GM19328 (cell line): ENCODE data around the gene RNU2-1.
"Not testable (repeated sequence)": the region's sequence is repeated elsewhere in the genome, so short reads cannot be mapped to it uniquely, and the experiment has no call there.

Experiments
- ATAC-seq: cut with Tn5 transposase; IDR thresholded peaks from one replicate; pipeline ENCODE4 v1.9.1; 2021; ENCODE audit warnings: mild to moderate bottlenecking, moderate library complexity; ENCODE audit not compliant: unreplicated experiment

The RNU2-1 gene

DNA sequence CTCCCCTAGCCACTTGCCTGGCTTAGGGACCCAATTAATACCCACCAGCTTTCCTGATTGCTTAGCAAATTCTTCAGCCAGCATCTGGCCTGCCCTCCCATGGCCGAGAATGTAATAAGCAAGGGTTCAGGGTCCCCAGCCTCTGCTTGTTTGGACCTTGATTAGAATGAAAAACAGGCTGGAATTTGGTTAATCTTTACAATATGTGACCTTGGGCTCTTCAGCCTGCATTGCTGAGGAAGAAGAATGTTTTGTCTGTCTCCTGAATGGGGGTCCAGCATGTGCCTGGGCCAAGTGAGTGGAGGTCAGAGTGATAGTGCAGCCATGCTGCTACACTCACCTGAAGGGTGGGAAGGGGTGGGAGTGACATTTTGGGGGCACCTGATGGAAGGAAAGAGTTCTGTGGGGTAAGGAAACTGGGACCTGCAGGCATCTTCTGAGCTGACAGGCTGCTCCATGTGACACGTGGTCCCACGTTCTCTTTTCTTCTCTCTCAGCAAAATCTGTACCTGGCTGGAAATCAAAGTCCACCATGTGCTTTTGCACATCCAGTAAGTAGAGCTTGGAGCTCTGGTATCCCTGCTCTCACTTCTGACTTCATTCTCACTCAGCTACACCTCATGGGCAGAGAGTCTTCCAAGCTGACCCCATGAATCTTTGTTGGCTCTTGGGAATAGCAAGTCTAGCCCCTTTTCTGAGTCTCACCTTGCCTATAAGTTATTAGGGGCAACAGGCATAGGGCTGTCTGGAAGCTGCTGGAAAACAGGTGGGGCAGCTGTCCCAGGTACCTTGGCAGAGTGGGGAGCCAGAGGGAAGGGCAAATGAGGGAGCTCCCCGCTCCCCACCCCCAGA is 16.8 kb downstream of the RNU2-1 start:
- no peak for ATAC-seq

DNA sequence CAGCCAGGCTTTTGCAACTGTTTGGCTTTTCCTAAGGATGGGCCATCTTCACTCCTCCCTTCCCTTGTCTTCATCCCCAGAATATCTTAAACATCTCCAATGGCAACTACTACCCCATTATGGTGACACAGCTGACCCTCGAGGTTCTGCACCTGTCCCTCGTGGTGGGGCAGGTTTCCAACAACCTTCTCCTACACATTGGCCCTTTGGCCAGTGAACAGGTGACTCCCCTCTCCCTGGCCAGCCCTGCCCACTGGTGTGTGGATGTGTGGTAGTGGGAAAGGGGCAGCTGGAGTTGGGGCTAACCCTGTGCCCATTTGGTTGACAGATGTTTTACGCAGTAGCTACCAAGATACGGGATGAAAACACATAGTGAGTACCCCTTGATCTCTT is 17.4 kb downstream of the RNU2-1 start:
- no peak for ATAC-seq

DNA sequence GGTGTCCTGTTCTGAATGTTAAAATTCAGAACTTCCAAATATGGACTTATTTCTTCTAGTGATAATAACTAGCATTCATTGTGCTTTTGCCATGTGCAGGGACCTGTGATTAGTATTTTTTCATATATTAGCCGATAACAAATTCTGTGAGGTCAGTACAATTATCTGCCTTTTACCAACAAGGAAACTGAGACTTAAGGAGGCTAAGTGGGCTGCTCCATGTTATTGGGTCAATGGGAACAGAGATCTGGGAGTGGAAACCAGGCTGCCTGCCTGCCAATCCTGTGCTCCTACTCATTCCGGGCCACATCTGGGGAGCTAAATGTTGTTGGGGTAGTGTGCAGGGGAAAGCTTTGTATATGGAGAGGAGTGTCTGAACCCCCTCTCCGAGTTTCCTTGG is 18.4 kb downstream of the RNU2-1 start:
- ATAC-seq = no peak

DNA sequence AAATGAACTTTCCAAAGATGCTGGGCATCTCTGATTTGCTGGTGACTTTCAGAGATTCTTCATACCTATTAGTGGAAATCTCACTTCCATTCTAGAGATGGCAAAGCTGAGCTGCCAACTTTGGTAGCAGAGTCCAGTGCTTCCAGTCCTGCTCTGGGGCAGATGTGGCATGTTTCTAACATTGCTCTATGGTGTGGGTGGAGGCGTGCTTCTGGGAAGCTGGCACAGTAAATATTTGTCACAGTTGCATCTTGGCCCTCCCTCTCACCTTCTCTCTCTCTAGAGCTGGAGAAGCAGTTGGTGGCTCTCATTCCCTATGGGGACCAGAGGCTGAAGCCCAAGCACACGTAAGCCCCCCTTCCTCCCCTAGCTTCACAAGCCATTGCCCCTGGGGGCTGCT is 20.2 kb downstream of the RNU2-1 start:
- no peak for ATAC-seq

DNA sequence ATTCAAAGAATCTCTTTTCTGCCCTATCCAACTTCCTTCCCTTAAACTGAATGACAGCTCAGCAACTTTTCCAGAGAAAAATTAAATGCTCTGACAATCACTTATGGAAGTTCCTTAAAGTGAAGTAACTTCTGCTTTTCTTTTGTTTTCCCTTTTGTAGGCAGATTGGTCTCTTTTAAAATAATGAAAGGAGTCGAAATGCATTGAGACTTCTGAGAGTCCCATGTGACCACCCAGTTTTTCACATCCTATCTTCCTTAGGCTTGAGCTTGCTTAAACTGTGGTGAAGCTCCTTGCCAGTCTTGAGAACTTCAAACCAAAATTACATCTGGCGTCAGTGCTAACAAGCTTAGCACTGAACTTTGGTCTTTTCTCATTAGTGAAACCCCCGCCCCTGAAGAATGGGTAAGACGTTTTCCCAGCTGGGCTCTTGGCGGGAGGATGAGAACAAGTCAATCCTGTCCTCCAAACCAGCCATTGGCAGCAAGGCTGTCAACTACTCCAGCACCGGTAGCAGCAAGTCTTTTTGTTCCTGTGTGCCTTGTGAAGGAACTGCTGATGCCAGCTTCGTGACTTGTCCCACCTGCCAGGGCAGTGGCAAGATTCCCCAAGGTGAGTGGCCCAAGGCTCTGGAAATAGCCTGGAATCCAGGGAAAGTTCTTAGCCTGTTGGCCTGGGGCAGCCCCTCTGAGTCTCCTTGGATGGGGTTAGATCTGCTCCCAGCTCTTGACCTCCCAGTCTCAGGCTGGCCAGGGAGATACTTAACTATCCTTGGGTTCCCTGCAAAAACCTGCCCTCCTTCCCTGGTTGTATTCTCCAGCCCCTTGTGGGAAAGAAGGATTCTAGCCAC is 20.9 kb downstream of the RNU2-1 start:
- no peak for ATAC-seq

DNA sequence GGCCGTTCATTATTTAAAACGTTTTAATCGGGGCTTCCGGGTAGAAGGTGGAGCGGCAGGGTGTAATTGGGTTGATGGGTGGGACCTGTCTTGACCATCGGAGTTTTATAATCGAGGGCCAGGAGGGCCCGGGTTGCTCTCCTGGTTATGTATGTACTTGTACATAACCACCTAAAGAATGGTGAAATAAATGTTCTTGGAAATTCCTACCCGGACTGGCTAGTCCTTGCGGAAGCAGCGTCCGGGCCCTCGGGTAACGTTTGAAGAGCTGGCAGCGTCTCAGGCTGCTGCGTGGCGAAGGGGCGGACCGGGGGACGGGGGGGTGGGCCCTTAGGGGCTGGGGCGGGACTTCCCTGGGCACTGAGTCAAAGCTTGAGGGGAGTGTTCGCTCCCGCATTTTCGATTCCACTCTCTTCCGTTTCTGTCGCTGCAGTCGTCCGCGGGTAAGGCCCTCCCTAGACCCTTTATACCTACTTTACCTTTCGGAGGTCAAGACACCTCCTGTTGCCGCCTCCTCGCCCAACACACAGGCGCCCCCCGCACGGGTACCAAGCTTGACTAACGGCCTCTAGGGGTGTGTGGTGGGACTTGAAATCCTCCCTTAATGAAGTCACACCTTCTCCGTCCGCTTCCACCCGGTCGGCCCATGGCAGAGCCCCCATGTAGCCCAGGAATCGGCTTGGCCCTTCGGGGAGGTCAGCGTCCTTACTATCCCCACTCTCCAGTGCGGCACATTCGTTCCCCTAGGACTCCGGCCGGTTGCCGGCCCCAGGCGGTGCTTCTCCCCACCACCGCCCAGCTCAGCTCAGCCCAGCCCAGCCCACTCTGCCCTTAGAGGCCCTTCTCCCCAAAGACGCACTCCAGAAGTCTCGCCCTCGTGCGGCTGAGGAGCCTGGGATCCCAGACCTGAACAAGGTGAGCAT is 22.0 kb downstream of the RNU2-1 start, which contains the start of gene TMEM106A:
Gene TMEM106A (plus strand): TSS at position 396 of the 923 bp plus-strand sequence. CDS start 1,167 bp downstream, outside the sequence.
- peak; percentile 77 for ATAC-seq

DNA sequence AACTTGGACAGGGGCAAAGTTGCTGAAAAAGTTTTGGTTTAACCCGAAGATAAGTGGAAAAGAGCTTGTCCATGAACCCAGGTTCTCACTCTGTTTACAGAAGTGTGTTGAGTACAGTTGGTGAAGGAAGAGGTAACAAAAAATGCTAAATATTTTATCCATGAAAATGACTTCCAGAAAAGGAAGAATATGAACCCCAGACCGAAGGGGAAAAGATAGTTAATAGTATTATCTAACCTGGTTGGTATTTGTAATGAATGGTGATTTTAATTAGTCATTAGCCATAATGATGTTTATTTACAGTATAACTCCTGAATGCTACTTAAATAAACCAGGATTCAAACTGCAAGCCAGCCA is 22.7 kb downstream of the RNU2-1 start:
- no peak for ATAC-seq

DNA sequence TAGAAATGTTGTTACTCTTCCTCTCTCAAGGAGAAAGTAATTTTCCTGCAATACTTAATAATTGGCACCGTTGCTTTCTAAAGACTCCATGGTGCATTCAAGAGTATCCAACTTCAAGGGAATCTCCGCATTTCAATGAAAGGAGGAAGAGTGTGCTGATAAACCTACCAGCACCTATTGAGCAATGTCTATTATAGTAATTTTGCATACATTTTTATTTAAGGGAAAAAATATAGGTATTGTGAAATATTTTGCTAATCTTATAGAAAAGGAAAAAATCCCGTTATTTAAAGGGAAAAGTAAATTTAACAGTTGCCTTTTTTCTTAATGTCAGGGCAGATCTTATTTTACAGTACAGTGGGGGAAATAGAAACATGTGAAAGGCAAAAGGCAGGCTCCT is 23.2 kb downstream of the RNU2-1 start:
- ATAC-seq = no peak

DNA sequence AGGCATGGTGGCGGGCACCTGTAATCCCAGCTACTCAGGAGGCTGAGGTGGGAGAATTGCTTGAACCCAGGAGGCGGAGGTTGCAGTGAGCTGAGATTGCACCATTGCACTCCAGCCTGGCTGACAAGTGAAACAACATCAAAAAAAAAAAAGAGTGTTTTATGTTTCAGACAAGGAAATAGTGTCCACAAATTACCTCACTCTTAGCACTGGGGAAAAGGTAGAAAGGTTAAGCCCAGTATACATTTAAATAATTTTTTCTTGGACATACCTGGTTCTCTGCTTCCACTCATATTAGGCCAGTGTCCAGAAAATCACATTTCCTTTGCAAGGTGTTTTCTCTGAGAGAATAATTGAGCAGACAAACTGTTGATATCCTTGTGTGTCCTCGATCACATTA is 30.8 kb downstream of the RNU2-1 start:
- not testable (repeated sequence) for ATAC-seq

DNA sequence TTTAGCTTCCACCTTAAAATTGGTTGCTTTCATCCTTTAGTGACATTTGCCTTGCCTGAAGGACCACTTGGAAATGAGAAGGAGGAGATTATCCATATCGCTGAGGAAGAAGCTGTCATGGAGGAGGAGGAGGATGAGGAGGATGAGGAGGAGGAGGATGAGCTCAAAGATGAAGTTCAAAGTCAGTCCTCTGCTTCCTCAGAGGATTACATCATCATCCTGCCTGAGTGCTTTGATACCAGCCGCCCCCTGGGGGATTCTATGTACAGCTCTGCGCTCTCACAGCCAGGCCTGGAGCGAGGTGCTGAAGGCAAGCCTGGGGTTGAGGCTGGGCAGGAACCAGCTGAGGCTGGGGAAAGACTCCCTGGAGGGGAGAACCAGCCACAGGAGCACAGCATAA is 33.6 kb downstream of the RNU2-1 start:
- no peak for ATAC-seq

DNA sequence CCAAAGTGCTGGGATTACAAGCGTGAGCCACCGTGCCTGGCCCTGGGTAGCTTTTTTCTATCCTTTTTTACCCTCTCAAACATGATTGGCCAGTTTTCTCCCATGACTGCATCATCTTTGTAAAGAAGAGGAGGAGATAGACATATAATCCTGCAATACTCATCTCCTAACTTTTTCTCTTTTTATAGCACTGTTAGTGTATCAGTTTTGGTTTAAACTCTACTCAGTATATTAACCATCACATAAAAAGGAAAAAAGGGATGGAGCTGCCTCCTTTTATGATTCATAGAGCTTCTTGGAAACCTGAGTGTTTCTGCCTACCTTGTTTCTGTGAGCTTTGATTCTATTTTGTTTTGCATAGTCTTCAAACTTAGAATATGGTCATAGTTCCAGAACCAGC is 34.1 kb downstream of the RNU2-1 start:
- ATAC-seq = no peak

DNA sequence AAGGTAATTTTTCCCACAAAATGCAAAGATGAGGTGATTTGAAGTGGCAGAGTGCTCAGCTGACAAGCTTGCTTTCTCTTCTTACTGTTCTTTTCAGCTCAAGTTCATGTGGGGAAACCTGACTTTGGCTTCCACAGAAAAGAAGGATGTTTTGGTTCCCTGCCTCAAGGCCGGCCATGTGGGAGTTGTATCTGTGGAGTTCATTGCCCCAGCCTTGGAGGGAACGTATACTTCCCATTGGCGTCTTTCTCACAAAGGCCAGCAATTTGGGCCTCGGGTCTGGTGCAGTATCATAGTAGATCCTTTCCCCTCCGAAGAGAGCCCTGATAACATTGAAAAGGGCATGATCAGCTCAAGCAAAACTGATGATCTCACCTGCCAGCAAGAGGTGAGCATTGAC is 40.5 kb downstream of the RNU2-1 start:
- no peak for ATAC-seq

DNA sequence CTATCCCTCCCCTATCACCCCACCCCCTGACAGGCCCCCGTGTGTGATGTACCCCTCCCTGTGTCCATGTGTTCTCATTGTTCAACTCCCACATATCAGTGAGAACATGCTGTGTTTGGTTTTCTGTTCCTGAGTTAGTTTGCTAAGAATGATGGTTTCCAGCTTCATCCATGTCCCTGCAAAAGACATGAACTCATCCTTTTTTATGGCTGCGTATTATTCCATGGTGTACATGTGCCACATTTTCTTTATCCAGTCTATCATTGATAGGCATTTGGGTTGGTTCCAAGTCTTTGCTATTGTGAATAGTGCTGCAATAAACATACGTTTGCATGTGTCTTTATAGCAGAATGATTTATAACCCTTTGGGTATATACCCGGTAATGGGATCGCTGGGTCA is 47.1 kb downstream of the RNU2-1 start:
- not testable (repeated sequence) for ATAC-seq

DNA sequence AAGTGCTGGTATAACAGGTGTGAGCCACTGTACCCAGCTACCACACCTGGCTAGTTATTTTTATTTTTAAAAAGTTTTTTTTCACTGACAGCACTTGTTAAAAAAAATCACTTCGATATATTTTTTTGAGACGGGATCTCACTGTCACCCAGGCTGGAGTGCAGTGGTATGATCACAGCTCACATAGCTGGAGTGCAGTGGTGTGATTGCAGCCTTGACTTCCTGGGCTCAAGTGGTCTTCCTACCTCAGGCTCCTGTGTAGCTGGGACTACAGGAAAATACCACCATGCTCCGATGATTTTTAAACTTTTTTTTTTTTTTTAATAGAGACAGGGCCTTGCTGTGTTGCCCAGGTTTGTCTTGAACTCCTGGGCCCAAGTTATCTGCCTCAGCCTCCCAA is 49.9 kb downstream of the RNU2-1 start:
- no peak for ATAC-seq
